NCI-H146 (cell line): ENCODE measurements around the gene NELFCD.
"Not testable (repeated sequence)": the region's sequence is repeated elsewhere in the genome, so short reads cannot be mapped to it uniquely, and the experiment has no call there.

ENCODE experiments used
- DNase-seq: peaks from one replicate; lab custom pipeline; 2025; lab: John Stamatoyannopoulos, UW

NELFCD gene

DNA sequence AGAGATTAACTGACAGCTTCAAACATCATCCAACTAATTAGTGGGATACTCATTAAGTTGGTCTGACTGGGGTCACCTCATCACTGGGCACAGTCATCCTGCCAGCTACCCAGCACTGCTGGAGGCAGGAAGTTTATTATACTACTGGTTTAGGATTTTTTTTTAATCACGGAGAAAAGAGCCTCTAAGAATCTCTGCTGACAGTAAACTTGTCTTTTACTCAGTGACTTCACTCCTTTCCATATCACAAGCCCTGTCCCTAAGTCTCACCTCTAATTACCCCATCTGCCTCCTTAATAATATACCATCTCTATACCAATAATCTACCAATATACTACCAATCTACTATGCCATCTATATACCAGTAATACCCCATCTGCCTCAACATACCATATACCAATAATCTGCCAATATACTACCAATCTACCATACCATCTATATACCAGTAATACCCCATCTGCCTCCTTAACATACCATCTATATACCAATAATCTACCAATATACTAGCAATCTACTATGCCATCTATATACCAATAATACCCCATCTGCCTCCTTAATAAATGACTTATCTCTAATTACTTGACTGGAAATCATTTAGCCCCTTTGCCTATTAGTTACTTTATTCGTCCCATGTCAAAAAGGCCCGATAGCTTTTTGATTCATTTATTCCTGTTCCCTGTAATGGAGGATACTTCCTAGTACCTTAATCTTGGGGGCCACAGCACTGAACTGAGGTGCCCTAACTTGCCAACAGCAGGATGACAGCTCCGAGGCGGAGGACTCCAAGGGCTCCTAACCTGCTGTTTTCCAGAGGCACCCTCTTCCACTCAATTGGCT, 46.1 kb downstream of the NELFCD start:
- DNase-seq, result no peak

DNA sequence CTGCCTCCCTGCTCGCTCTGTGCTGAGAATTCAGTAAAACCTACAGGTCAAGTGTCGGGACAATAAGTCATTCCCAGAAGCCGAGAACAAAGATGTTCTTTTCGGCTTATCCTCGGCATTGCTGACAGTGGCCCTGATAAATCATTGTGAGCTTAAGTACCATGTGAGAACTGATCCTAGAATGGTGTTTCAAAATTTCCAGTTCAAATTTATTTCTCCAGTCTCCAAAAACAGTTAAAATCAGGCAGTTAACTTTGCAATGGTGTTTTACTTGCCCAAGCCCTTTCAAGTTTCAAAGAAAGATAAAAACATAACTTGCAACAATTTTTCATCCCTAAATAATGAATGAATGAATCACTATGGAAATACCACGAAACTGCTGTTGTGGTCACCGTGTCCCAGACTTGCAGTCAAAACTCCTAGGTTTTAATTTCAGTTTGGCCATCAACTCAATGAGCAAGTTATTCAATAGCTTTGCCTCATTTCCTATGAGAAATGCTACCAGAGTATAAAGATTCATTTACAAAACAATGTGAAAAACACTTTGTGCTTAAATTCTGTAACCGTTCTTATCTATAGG, 46.8 kb downstream of the NELFCD start:
- DNase-seq, result no peak

DNA sequence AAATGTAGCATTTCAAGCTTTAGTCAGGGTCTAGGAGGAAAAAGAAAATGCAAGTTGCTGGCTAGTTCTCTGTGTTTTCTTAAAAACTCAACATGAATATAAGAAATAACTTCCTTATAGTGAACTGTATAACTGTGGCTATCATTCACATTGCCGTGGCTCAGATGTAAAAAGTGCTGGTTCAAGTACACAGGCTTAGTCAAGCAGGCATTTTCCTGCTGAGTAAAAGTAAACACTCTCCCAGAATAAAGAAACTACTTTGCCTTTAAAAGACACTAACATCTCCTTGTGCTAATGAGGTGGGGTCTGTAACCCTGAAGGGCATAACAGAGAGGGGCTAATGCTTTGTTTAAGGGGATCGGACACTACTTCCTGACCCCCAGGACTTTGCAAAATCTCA, 47.8 kb downstream of the NELFCD start:
- DNase-seq, result no peak

DNA sequence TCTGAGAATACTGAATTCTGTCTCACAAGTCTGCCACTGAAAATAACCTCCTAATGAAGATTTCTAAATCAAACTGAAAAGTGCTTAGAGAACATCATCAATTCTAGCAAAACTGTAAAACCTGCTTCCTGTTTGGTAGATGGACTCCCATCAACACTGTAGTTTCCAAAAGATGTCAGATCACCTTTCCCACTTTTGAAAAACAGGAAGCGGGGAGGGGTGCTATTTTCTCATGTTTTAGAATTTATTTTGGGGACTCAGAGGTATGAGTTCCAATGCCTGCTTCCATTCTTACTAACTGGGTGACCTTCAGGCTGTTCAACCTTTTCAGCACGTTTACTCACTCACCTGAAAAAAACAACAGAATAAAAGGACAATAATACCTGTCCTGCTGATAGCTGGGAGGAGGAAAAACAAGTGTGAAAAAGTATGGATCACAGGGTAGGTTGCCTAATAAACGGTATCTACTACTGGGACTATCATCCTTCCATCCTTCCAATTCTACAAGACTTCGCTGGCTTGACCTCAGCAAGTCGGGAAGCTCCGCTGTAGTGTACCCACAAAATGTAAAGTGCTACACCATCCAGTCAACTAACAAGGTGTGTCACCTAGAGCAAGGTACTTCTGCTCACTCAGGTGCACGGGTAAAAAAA, 50.0 kb downstream of the NELFCD start:
- no peak for DNase-seq

GRCh38 chr20:59031564-59032022, 50.5 kb downstream of the NELFCD start:
- peak; percentile 54 for DNase-seq

DNA sequence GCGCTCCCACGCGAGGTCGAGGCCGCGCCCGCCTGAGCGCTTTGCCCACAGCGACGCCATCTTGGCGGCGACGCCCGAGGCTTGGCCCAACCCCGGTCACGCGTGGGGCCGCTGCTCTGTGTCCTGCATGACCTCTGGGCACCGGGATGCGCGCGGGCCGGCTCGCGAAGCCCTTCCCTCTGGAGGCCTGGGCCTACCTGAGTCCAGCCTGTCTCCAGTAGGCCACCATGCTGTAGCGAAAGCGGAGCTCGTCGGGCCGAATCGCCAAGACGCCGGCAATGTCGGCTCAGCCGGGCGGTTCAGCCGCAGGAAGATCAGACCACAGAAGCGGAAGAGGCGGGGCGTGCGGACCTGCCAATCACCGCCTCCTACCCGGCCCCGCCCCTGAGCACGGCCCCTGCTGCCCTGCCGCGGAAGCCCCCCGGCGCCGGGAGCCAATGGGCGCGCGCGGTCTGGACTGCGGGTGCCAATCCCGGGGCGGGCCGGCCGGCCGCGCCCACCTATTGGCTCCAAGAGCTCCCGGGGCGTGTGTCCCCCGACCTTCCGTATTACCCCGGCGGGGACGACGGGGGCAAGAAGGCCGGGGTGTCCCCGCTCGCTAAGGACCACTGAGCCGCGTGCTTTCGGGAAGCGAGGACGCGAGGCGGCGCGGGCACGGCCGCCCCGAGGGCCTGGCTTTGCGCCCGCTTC, 51.1 kb downstream of the NELFCD start, which contains the start of gene ATP5F1E:
ATP5F1E (minus strand) TSS at position 313 of the 690 bp plus-strand sequence; CDS start at position 229, 84 bp downstream.
- peak; percentile 98 for DNase-seq

- DNase-seq, result peak; percentile 86
Measured at GRCh38 chr20:59032713-59033059, 51.6 kb downstream of the NELFCD start.

- no peak for DNase-seq
Measured at GRCh38 chr20:59033093-59033492, 52.0 kb downstream of the NELFCD start.

GRCh38 chr20:59033616-59034165, 52.6 kb downstream of the NELFCD start:
- DNase-seq, result no peak

DNA sequence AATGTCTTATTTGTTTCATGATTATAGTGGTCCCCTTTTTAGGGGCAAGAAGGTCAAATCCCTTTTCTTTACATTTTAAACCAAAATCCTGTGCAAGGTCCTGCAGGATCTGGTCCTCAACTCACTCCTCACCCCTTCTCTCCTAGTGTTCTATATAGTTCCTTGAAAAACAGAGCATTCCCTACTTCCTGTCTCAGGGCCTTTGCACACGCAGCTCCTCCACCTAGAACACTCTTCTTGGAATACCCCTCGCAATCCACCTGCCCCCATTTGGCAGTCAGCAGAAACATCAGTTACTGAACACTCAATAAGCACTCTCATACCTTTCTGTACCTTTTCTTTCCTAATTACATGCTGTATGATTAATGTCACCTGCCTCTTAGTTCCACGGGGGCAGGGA, 54.3 kb downstream of the NELFCD start:
- DNase-seq, result no peak

DNA sequence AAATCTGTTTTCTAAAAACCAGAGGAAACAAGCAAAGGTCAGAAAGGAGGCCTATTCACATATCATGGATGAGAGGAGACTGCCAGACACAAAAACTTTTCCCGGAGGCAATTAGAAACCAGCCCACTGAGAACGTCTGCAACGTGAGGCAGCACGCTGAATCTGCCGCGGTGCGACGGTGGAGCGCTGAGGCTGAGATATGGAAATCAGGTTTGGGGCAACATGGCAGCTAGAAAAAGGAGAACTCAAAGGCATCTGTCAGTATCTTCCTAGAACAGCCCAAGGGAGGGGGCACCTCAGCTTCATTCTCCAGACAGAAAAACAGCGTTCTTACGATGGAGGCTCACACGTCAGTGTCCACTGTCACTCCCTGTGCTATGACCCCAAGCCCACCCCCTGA, 56.3 kb downstream of the NELFCD start:
- DNase-seq, result no peak

- DNase-seq, result no peak
Measured at GRCh38 chr20:59039233-59039632, 58.2 kb downstream of the NELFCD start.

- no peak for DNase-seq
Measured at GRCh38 chr20:59040667-59041066, 59.6 kb downstream of the NELFCD start.

DNA sequence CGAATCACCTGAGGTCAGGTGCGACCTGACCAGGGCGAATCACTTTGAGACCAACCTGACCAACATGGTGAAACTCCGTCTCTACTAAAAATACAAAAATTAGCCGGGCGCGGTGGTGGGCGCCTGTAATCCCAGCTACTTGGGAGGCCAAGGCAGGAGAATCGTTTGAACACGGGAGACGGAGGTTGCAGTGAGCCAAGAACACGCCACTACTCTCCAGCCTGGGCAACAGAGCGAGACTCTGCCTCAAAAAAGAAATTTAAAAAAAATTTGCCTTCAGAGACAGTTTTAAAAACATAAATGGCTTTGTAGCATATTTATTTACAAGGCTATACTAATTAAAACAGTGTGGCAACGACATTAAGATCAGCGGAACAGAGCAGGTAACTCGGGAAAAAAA, 60.4 kb downstream of the NELFCD start:
- DNase-seq, result not testable (repeated sequence)

- DNase-seq, result peak; percentile 49
Measured at GRCh38 chr20:59042151-59042795, 61.2 kb downstream of the NELFCD start, which contains the start of gene PRELID3B. TSS of gene PRELID3B (minus strand) at chr20:59042786. CDS start at chr20:59042730, 56 bp downstream.

GRCh38 chr20:59042796-59043631, 62.0 kb downstream of the NELFCD start:
- peak; percentile 96 for DNase-seq

- peak; percentile 38 for DNase-seq
Measured at GRCh38 chr20:59043698-59044097, 62.6 kb downstream of the NELFCD start.

DNA sequence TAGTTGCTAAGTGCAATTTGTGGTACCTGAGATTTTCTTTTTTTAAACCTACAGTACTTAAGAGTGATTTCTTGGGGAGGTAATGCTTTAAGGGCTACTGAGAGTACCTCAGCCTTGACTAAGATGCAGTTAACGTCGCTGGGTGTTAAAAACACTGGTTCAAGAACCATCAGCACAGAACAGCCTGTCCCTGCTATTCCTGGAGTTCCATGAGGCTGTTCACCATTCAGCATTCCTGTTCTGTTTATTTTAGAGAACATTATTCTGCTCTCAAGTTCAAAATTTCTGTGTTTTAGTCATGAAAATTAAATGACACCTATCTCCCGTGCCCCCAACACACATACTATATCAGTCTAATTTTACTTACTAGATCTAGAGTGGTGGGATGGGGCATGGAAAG, 63.2 kb downstream of the NELFCD start:
- no peak for DNase-seq
